Bronchial epithelial cell (primary cell): ENCODE measurements around the gene RHOT2. TPM values are rescaled to one million over a fixed set of nuclear protein-coding genes. Genes with fewer than 3 reads are reported as not detected.

Experiments
- DNase-seq: peaks from one replicate; pipeline ENCODE4 v3.0.0-alpha.2; 2010; ENCODE audit warnings: low read depth
- FAIRE-seq: peaks from 2 replicates; lab custom pipeline; 2011; peaks lifted over from hg19 to GRCh38; lab: Jason Lieb, UNC
- H3K27me3 ChIP-seq: 2 replicates; pipeline ENCODE4 v1.5.1; 2011; ENCODE audit warnings: low read length; ENCODE audit not compliant: control insufficient read depth, insufficient read depth
- H3K36me3 ChIP-seq: 2 replicates; pipeline ENCODE4 v1.5.1; 2011; ENCODE audit warnings: low read length; ENCODE audit not compliant: control insufficient read depth, insufficient read depth
- H3K4me3 ChIP-seq: 2 replicates; pipeline ENCODE4 v1.5.1; 2011; ENCODE audit warnings: mild to moderate bottlenecking, low read depth, low read length, control low read depth
- CTCF ChIP-seq: IDR thresholded peaks from 2 replicates; pipeline ENCODE4 v1.5.1; 2011; ENCODE audit warnings: mild to moderate bottlenecking, moderate library complexity, low read length, control low read depth, inconsistent platforms; ENCODE audit not compliant: insufficient read depth, severe bottlenecking
- total RNA-seq: library from RNA; depleted of rRNA; stranded (reverse); fragments of >200 nt; gene quantifications from 2 replicates; pipeline ENCODE4 v1.2.1, GENCODE V29; 2014

RHOT2 gene
- total RNA-seq, 1 donor from 2014 or later = 44.5 TPM

- Histone ChIP-seq H3K27me3 (peaks cover 40% of the 10 kb centered on the region), H3K36me3 (no peaks in the 10 kb centered on the region), H3K4me3 (no peak overlapping the region)
- FAIRE-seq (no peak), DNase-seq (no peak)
- no peak for TF ChIP-seq CTCF
These were observed 35.5 kb downstream of the RHOT2 start for GRCh38 chr16:703406-703805.

- no peak for TF ChIP-seq CTCF
- Histone ChIP-seq H3K36me3 (no peaks in the 10 kb centered on the region), H3K4me3 (no peak overlapping the region), H3K27me3 (peaks cover 41% of the 10 kb centered on the region)
- FAIRE-seq = no peak
- no peak for DNase-seq
These were observed 36.1 kb downstream of the RHOT2 start for GRCh38 chr16:704047-704446.

- Histone ChIP-seq H3K4me3 (peak overlapping the region; percentile 17), H3K36me3 (no peaks in the 10 kb centered on the region), H3K27me3 (peaks cover 45% of the 10 kb centered on the region)
- no peak for DNase-seq
- no peak for FAIRE-seq
- TF ChIP-seq CTCF = no peak
These were observed 36.8 kb downstream of the RHOT2 start for GRCh38 chr16:704552-705380.

- H3K36me3 ChIP-seq = no peaks in the 10 kb centered on the region
- H3K27me3 ChIP-seq = peaks cover 47% of the 10 kb centered on the region
- FAIRE-seq = no peak
- no peak for TF ChIP-seq CTCF
- no peak for DNase-seq
- peak within 1 kb of the TSS; percentile 22 for H3K4me3 ChIP-seq
These were observed 37.7 kb downstream of the RHOT2 start, which contains the start of gene FBXL16 for GRCh38 chr16:705431-706188. Gene FBXL16 (minus strand): TSS chr16:705801. CDS start chr16:697405, 8,396 bp downstream.

- TF ChIP-seq CTCF = no peak
- Histone ChIP-seq H3K27me3 (peaks cover 47% of the 10 kb centered on the region), H3K36me3 (no peaks in the 10 kb centered on the region), H3K4me3 (no peak overlapping the region)
- no peak for FAIRE-seq
- no peak for DNase-seq
These were observed 38.5 kb downstream of the RHOT2 start for GRCh38 chr16:706189-707061.
